Small intestine (tissue), 7 donors: Measurements from ENCODE around the gene TEX264. TPM values are rescaled to one million over a fixed set of nuclear protein-coding genes. Genes with fewer than 3 reads are reported as not detected.
A peak's percentile ranks its signal among the peaks of the same experiment; 100 is the strongest.

ENCODE experiments used
- DNase-seq, 2 donors: peaks; one replicate each; pipeline versions ENCODE4 v3.0.0 to v3.0.0-alpha.2; 2013
- FAIRE-seq: peaks from 2 replicates; lab custom pipeline; 2012; peaks lifted over from hg19 to GRCh38; lab: Jason Lieb, UNC
- H3K27ac ChIP-seq, 3 donors: one replicate each; pipeline ENCODE4 v1.5.1; 2013; ENCODE audit warnings: low read length in 2 of 3, mild to moderate bottlenecking in 2 of 3, control low read depth in 1 of 3, inconsistent platforms in 1 of 3, low read depth in 1 of 3, moderate library complexity in 1 of 3
- H3K27me3 ChIP-seq, 3 donors: one replicate each; pipeline ENCODE4 v1.6.1; 2013; ENCODE audit warnings: low read length in 3 of 3, inconsistent platforms in 1 of 3; ENCODE audit not compliant: control insufficient read depth in 3 of 3, insufficient read depth in 3 of 3
- H3K36me3 ChIP-seq, 3 donors: one replicate each; pipeline ENCODE4 v1.6.1; 2013; ENCODE audit warnings: low read length in 3 of 3, inconsistent platforms in 1 of 3, low read depth in 1 of 3, mild to moderate bottlenecking in 1 of 3, moderate library complexity in 1 of 3; ENCODE audit not compliant: control insufficient read depth in 3 of 3, insufficient read depth in 2 of 3
- H3K4me1 ChIP-seq, 3 donors: one replicate each; pipeline ENCODE4 v1.6.1; 2013; ENCODE audit warnings: low read length in 2 of 3, inconsistent platforms in 1 of 3, low read depth in 1 of 3, mild to moderate bottlenecking in 1 of 3, moderate library complexity in 1 of 3; ENCODE audit not compliant: control insufficient read depth in 3 of 3, insufficient read depth in 2 of 3
- H3K4me3 ChIP-seq, 3 donors: one replicate each; pipeline ENCODE4 v1.5.1; 2013; ENCODE audit warnings: low read length in 3 of 3, control low read depth in 1 of 3, inconsistent platforms in 1 of 3, low read depth in 1 of 3, mild to moderate bottlenecking in 1 of 3, moderate library complexity in 1 of 3
- H3K9me3 ChIP-seq, 2 donors: one replicate each; pipeline ENCODE4 v1.6.1; 2013; ENCODE audit warnings: low read depth in 1 of 2, low read length in 1 of 2; ENCODE audit not compliant: control insufficient read depth in 2 of 2, insufficient read depth in 1 of 2
- WGBS, 3 donors: extraction: QIAGEN DNeasy Blood & Tissue Kit; methylation state at CpG; one replicate each; pipeline ENCODE4 v1.1.7; 2013; 5-methylcytosine and 5-hydroxymethylcytosine counted together
- polyA plus RNA-seq, 4 donors: library from polyadenylated mRNA; stranded (reverse) in 3 of 4; unstranded in 1 of 4; fragments of 200-250 nt in 3 of 4; fragments of 120-200 nt in 1 of 4; gene quantifications; one replicate each; pipeline versions ENCODE4 v1.2.1 to v1.2.3, GENCODE V29; 2013
- donor health status: healthy with polysubstance abuse.
- donor health status: control.
- donor health status: control.
- donor health status: Bipolar disorder and iron deficiency.
- donor health status: healthy.

TEX264 gene
- polyA plus RNA-seq, 4 donors, result 56.0 to 85.7 (median 67.3) TPM

DNA sequence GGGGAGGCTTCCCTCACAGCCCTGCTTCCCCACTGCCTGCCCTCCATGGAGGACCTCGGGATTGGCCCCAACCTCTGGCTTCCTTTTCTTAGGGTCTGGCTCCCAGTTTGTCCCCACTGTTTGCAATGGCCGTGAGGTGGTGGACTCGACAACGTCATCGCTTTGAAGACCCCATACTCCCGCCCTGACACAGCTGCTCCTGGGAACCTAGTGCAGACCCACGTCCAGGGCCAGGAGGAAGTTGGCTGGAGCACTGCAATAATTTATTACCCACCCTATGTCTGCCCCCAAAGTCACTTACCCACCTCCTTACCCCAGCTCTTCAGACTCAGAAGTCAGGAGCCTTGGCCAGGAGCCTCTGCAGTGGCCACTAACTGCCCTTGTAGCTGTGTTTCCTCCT, 46.9 kb downstream of the TEX264 start:
- Histone ChIP-seq H3K36me3 (no peaks in the 10 kb centered on the region), H3K4me3 (no peak overlapping the region), H3K9me3 (no peaks in the 10 kb centered on the region), H3K4me1 (no peaks in the 10 kb centered on the region), H3K27me3 (no peaks in the 10 kb centered on the region), H3K27ac (no peak overlapping the region)
- DNase-seq (no peak), FAIRE-seq (no peak)
- 76 to 85% (median 78%) methylated on average over 7 of the region's 7 CpGs for WGBS, 3 donors

DNA sequence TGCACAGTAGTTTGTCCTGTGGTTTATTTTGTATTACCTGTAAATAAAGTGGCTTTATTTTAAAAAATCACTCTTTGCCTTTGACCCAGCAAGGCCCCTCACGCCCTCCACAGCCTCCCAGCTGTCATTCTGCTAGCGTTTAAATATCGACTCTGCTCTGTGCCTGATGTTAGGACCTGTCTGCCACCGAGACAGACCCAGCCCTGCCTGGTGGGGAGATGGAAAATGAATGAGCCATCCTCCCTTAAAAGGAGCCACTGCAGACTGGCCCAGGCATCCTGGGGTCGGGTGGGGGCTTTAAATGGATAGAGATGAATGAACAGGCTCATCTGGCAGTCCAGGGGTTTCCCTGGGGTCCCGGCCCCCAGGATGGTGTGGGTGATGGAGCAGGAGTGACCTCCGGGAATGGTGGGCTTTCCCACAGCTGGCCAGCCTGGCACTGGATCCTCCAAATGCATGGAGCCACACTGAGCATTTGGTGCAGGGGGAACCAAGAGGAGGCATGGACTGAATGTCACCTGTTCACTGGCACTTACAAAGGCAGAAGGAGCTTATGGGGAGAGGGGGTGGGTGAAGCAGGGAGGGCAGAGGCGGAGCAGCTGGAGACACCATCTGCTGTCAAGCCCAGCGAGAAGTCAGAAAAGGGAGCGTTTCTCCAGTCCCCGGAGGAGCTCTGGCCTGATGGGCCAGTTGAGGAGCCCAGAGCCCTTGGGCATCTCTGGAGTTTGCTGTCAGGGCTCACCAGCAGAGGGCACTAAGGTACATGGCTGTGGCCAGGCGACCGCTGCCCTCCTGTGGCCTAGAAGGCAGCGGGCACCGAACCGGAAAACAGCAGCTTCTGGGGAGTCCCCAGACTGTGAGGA, 47.7 kb downstream of the TEX264 start:
- no peaks in the 10 kb centered on the region for H3K27me3 ChIP-seq
- no peaks in the 10 kb centered on the region for H3K4me1 ChIP-seq
- H3K4me3 ChIP-seq, result no peak overlapping the region
- H3K9me3 ChIP-seq, result no peaks in the 10 kb centered on the region
- H3K36me3 ChIP-seq, result no peaks in the 10 kb centered on the region
- FAIRE-seq (no peak), DNase-seq (peak; percentile 60 to 75)
- WGBS, 3 donors, result 26 to 42% (median 34%) methylated on average over 16 of the region's 16 CpGs
- H3K27ac ChIP-seq, result no peak overlapping the region

GRCh38 chr3:51719410-51720025, 48.5 kb downstream of the TEX264 start:
- DNase-seq, result no peak
- Histone ChIP-seq H3K4me1 (no peaks in the 10 kb centered on the region), H3K27me3 (no peaks in the 10 kb centered on the region), H3K9me3 (no peaks in the 10 kb centered on the region), H3K27ac (no peak overlapping the region), H3K4me3 (no peak overlapping the region), H3K36me3 (no peaks in the 10 kb centered on the region)
- no peak for FAIRE-seq
- WGBS, 3 donors, result 64 to 71% (median 69%) methylated on average over 5 of the region's 5 CpGs

DNA sequence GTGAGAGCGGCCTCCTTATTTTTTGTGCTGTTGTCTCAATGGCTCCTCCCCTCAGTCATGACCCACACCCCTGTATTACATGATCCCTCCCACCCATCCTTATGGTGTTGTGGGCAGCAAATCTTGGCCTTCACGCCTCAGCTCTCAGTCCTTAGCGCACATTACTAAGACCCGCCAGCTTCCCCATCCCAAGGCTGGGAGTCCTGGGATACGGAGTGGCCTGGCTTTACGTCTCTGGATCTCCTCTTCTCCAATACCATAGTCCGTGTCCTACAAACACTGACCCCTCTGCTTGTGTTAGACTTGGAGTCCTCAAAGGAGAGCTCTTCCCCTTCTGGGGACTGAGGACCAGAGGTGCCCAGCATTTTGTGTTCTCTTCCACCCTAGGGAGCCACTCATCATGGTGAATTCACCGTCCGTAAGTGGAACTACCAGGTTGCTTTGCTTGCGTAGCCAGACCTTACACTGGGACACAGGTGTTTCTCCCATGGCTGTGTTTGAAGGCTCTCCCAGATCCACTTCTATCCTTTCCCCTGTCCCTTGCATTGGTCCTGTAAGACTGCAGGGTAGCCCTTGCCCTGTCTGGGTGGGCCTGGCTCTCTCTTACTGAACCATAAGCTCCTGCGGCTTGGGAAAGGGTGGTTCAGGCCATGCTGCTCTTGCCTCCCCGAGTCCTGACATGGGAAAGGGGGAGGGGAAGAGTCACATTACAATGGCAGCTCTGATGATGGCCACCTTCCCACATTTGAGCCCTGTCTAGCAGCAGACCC, 49.4 kb downstream of the TEX264 start:
- FAIRE-seq, result no peak
- 88 to 92% (median 88%) methylated on average over 12 of the region's 12 CpGs for WGBS, 3 donors
- Histone ChIP-seq H3K9me3 (no peaks in the 10 kb centered on the region), H3K4me3 (no peak overlapping the region), H3K36me3 (no peaks in the 10 kb centered on the region), H3K27ac (no peak overlapping the region), H3K4me1 (no peaks in the 10 kb centered on the region), H3K27me3 (no peaks in the 10 kb centered on the region)
- DNase-seq, result no peak

- no peak overlapping the region for H3K4me3 ChIP-seq
- DNase-seq, result no peak
- no peak overlapping the region for H3K27ac ChIP-seq
- no peak for FAIRE-seq
- H3K27me3 ChIP-seq, result no peaks in the 10 kb centered on the region
- 74 to 78% (median 76%) methylated on average over 8 of the region's 8 CpGs for WGBS, 3 donors
- no peaks in the 10 kb centered on the region for H3K36me3 ChIP-seq
- no peaks in the 10 kb centered on the region for H3K9me3 ChIP-seq
- H3K4me1 ChIP-seq, result no peaks in the 10 kb centered on the region
Observed at GRCh38 chr3:51721062-51721745, 50.2 kb downstream of the TEX264 start.

- Histone ChIP-seq H3K27ac (no peak overlapping the region), H3K4me1 (no peaks in the 10 kb centered on the region), H3K9me3 (no peaks in the 10 kb centered on the region), H3K27me3 (no peaks in the 10 kb centered on the region), H3K36me3 (no peaks in the 10 kb centered on the region), H3K4me3 (no peak overlapping the region)
- 62 to 71% (median 65%) methylated on average over 4 of the region's 4 CpGs for WGBS, 3 donors
- no peak for FAIRE-seq
- no peak for DNase-seq
Observed at GRCh38 chr3:51722362-51722761, 51.3 kb downstream of the TEX264 start.

DNA sequence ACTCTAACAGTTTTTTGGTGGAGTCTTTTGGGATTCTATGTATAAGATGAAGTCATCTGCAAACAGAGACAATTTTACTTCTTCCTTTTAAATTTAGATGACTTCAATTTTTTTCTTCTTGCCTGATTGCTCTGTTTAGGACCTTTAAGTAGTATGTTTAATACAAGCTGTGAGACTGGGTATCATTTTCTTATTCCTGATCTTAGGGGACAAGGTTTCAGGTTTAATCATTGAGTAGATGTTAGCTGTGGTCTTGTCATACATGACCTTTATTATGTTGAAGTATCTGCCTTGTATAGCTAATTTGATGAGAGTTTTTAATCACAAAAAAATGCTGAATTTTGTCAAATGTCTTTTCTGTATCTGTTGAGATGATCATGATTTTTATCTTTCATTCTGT, 56.4 kb downstream of the TEX264 start:
- no peaks in the 10 kb centered on the region for H3K36me3 ChIP-seq
- no peak overlapping the region for H3K27ac ChIP-seq
- no peak for DNase-seq
- FAIRE-seq, result no peak
- no peaks in the 10 kb centered on the region for H3K9me3 ChIP-seq
- H3K4me1 ChIP-seq, result no peaks in the 10 kb centered on the region
- no peak overlapping the region for H3K4me3 ChIP-seq
- no peaks in the 10 kb centered on the region for H3K27me3 ChIP-seq

- Histone ChIP-seq H3K27ac (no peak overlapping the region), H3K9me3 (no peaks in the 10 kb centered on the region), H3K4me1 (no peaks in the 10 kb centered on the region), H3K4me3 (no peak overlapping the region), H3K27me3 (no peaks in the 10 kb centered on the region), H3K36me3 (no peaks in the 10 kb centered on the region)
- FAIRE-seq (no peak), DNase-seq (no peak)
Observed at GRCh38 chr3:51729042-51729633, 58.1 kb downstream of the TEX264 start.
